Smooth muscle cell (in vitro differentiated cells): ENCODE data around the gene SRP19. TPM values are rescaled to one million over a fixed set of nuclear protein-coding genes. Genes with fewer than 3 reads are reported as not detected.
A peak's percentile ranks its signal among the peaks of the same experiment; 100 is the strongest.
"Not testable (repeated sequence)": the region's sequence is repeated elsewhere in the genome, so short reads cannot be mapped to it uniquely, and the experiment has no call there.

ENCODE experiments used
- DNase-seq: peaks from one replicate; lab custom pipeline; 2025; ENCODE audit not compliant: unreplicated experiment; lab: John Stamatoyannopoulos, UW
- H2AFZ ChIP-seq: fragments of 200-600 bp; sonication (generic); 2 replicates; pipeline ENCODE4 v1.6.0; 2016; ENCODE audit warnings: antibody characterized with exemption, low read depth, mild to moderate bottlenecking
- H3F3A ChIP-seq: fragments of 200-600 bp; sonication (generic); 2 replicates; pipeline ENCODE4 v1.6.0; 2017; ENCODE audit warnings: antibody characterized with exemption, low read depth
- H3K27ac ChIP-seq: fragments of 200-600 bp; sonication (generic); 2 replicates; pipeline ENCODE4 v1.5.1; 2016; ENCODE audit warnings: low read depth, mild to moderate bottlenecking
- H3K27me3 ChIP-seq: fragments of 200-600 bp; sonication (generic); 2 replicates; pipeline ENCODE4 v1.6.1; 2016; ENCODE audit warnings: low read depth, mild to moderate bottlenecking
- H3K36me3 ChIP-seq: fragments of 200-600 bp; sonication (generic); 2 replicates; pipeline ENCODE4 v1.5.1; 2016; ENCODE audit warnings: low read depth
- H3K4me1 ChIP-seq: fragments of 200-600 bp; sonication (generic); 2 replicates; pipeline ENCODE4 v1.5.1; 2016; ENCODE audit warnings: low read depth
- H3K4me2 ChIP-seq: fragments of 200-600 bp; sonication (generic); 2 replicates; pipeline ENCODE4 v1.6.0; 2016; ENCODE audit warnings: mild to moderate bottlenecking
- H3K4me3 ChIP-seq: fragments of 200-600 bp; sonication (generic); 2 replicates; pipeline ENCODE4 v1.5.1; 2016; ENCODE audit warnings: mild to moderate bottlenecking
- H3K79me2 ChIP-seq: fragments of 200-600 bp; sonication (generic); 2 replicates; pipeline ENCODE4 v1.6.0; 2016; ENCODE audit warnings: low read depth, mild to moderate bottlenecking
- H3K9ac ChIP-seq: fragments of 200-600 bp; sonication (generic); 2 replicates; pipeline ENCODE4 v1.6.0; 2016; ENCODE audit warnings: low read depth
- H3K9me3 ChIP-seq: fragments of 200-600 bp; sonication (generic); replicated peaks from 2 replicates; pipeline ENCODE4 v1.5.1; 2016; ENCODE audit warnings: low read depth
- H4K20me1 ChIP-seq: fragments of 200-600 bp; sonication (generic); 2 replicates; pipeline ENCODE4 v1.6.0; 2016; ENCODE audit warnings: low read depth
- CTCF ChIP-seq: fragments of 200-600 bp; sonication (generic); IDR thresholded peaks from 2 replicates; pipeline ENCODE4 v1.5.1; 2017; ENCODE audit warnings: borderline replicate concordance, mild to moderate bottlenecking, antibody characterized with exemption; ENCODE audit not compliant: insufficient read depth, poor library complexity, severe bottlenecking
- WGBS: methylation state at CpG from one replicate; pipeline ENCODE4 v1.1.7; 2016; ENCODE audit warnings: low lambda C conversion rate; 5-methylcytosine and 5-hydroxymethylcytosine counted together
- polyA plus RNA-seq: library from polyadenylated mRNA; unstranded; fragments of >200 nt; fragmentation: Nextera tagmentation; extraction: Ambion mirVana; gene quantifications from 2 replicates; pipeline ENCODE4 v1.2.1, GENCODE V29; 2016
- total RNA-seq: library from RNA; depleted of rRNA; stranded (reverse); fragments of >200 nt; gene quantifications from 2 replicates; pipeline ENCODE4 v1.2.3, GENCODE V29; 2014

Gene SRP19
- total and polyA plus RNA-seq, 2 experiments from 2014 or later = 164 to 170 TPM

GRCh38 chr5:112857866-112858265 is 3.2 kb upstream of the SRP19 start:
- Histone ChIP-seq H3F3A (no peaks in the 10 kb centered on the region), H4K20me1 (peaks cover 5% of the 10 kb centered on the region), H3K36me3 (no peaks in the 10 kb centered on the region), H3K4me3 (no peak overlapping the region), H3K4me1 (peaks cover 13% of the 10 kb centered on the region), H3K9ac (no peak overlapping the region), H3K27ac (no peak overlapping the region), H2AFZ (no peak overlapping the region), H3K27me3 (peaks cover 18% of the 10 kb centered on the region), H3K4me2 (no peak overlapping the region), H3K9me3 (no peaks in the 10 kb centered on the region), H3K79me2 (peaks cover 17% of the 10 kb centered on the region)
- no peak for TF ChIP-seq CTCF
- DNase-seq = no peak

GRCh38 chr5:112860571-112860928 is 537 bp upstream of the SRP19 start:
- Histone ChIP-seq H3K4me2 (peak overlapping the region; percentile 92), H2AFZ (peak overlapping the region; percentile 99), H3K4me3 (peak overlapping the region; percentile 82), H4K20me1 (peaks cover 25% of the 10 kb centered on the region), H3K9ac (peak overlapping the region; percentile 70), H3K79me2 (peaks cover 44% of the 10 kb centered on the region), H3K4me1 (peaks cover 20% of the 10 kb centered on the region), H3K27ac (peak overlapping the region; percentile 73)
- WGBS = 87% methylated on average over 11 of the region's 11 CpGs
- H3K36me3 ChIP-seq, DNase-seq, H3K9me3 ChIP-seq, H3K27me3 ChIP-seq, H3F3A ChIP-seq: not testable (repeated sequence)

DNA sequence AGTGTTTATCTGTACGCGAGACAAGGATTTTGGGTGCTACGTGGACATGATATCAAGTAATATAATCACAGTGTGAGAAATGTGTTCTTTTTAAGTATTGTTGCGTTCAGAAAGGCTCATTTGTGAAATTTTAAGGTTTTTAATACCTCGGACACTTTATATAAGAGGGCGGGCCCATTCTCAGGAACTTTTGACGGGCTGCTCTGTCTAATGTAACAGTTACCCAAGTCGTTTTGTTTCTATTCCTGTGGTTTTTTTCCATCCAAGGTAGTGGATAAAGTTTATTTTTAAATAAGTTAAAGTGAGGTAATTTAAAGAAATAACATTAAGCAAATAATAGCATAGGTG is 525 bp downstream of the SRP19 start:
- H3K4me1 ChIP-seq = peaks cover 20% of the 10 kb centered on the region
- DNase-seq = no peak
- peak overlapping the region; percentile 95 for H3K9ac ChIP-seq
- peak overlapping the region; percentile 82 for H3K4me3 ChIP-seq
- peaks cover 25% of the 10 kb centered on the region for H4K20me1 ChIP-seq
- TF ChIP-seq CTCF = no peak
- peaks cover 45% of the 10 kb centered on the region for H3K79me2 ChIP-seq
- no peaks in the 10 kb centered on the region for H3K9me3 ChIP-seq
- peaks cover 5% of the 10 kb centered on the region for H3K27me3 ChIP-seq
- H3K27ac ChIP-seq = peak overlapping the region; percentile 77
- no peaks in the 10 kb centered on the region for H3K36me3 ChIP-seq
- H3K4me2 ChIP-seq = peak overlapping the region; percentile 92
- H2AFZ ChIP-seq = peak overlapping the region; percentile 99
- WGBS = 2% methylated on average over 8 of the region's 8 CpGs
- H3F3A ChIP-seq = no peaks in the 10 kb centered on the region

GRCh38 chr5:112862085-112862484 is 998 bp downstream of the SRP19 start:
- H3K9me3 ChIP-seq = no peaks in the 10 kb centered on the region
- peak overlapping the region; percentile 77 for H3K27ac ChIP-seq
- H3K4me2 ChIP-seq = peak overlapping the region; percentile 92
- H4K20me1 ChIP-seq = peaks cover 25% of the 10 kb centered on the region
- H2AFZ ChIP-seq = no peak overlapping the region
- TF ChIP-seq CTCF = no peak
- peaks cover 20% of the 10 kb centered on the region for H3K4me1 ChIP-seq
- H3K79me2 ChIP-seq = peaks cover 45% of the 10 kb centered on the region
- WGBS = 49% methylated on average over 9 of the region's 9 CpGs
- H3K27me3 ChIP-seq = peaks cover 5% of the 10 kb centered on the region
- no peak for DNase-seq
- peak overlapping the region; percentile 82 for H3K4me3 ChIP-seq
- H3K36me3 ChIP-seq = no peaks in the 10 kb centered on the region
- no peaks in the 10 kb centered on the region for H3F3A ChIP-seq
- peak overlapping the region; percentile 95 for H3K9ac ChIP-seq
